HCT116 (cell line): ENCODE results near the gene SUGCT. TPM values are rescaled to one million over a fixed set of nuclear protein-coding genes. Genes with fewer than 3 reads are reported as not detected.

Experiments used
- ATAC-seq: fragments of 200-7000 bp; cut with Tn5 transposase; 2 replicates; pipeline ENCODE4 v1.9.1; 2020; ENCODE audit warnings: mild to moderate bottlenecking, moderate library complexity
- BruUV-seq: library from RNA; stranded (reverse); fragments of 400-500 nt; replicated peaks from 2 replicates; lab custom pipeline; 2021; lab: Mats Ljungman, UMichigan
- CTCF ChIA-PET: fragments of 300-600 bp; sonication (Branson Sonifier 250); formaldehyde crosslinking; loops from one replicate; lab custom pipeline; 2021; ENCODE audit warnings: antibody characterized with exemption; lab: Charles Lee
- POLR2A ChIA-PET: fragments of 300-600, 350-600 bp; sonication (Branson Sonifier 250); formaldehyde crosslinking; loops from one replicate; lab custom pipeline; 2021; ENCODE audit warnings: antibody characterized with exemption; lab: Charles Lee
- RAD21 ChIA-PET, 2 experiments: fragments of 300-600 bp; sonication (Branson Sonifier 250); formaldehyde crosslinking; loops; one replicate each; lab custom pipeline; 2023; ENCODE audit warnings: low total read pairs in 2 of 2; ENCODE audit not compliant: uncharacterized antibody in 2 of 2, unreplicated experiment in 2 of 2, low non-redundant PET in 1 of 2; lab: Charles Lee
- DNase-seq: peaks from one replicate; pipeline ENCODE4 v3.0.0-alpha.2; 2010; ENCODE audit warnings: low read depth, low spot score
- H2AFZ ChIP-seq: fragments of 200-600 bp; shearing (Covaris generic), sonication (generic); 2 replicates; pipeline ENCODE4 v1.6.1; 2017; ENCODE audit warnings: low read depth, mixed run types, mixed read lengths, antibody characterized with exemption, low read length; ENCODE audit not compliant: poor library complexity, severe bottlenecking
- H3K27ac ChIP-seq: 2 replicates; pipeline ENCODE4 v1.5.1; 2012; ENCODE audit warnings: low read depth, low read length
- H3K27me3 ChIP-seq: fragments of 200-600 bp; sonication (generic); 2 replicates; pipeline ENCODE4 v1.6.1; 2016; ENCODE audit warnings: mixed run types, low read length, mixed read lengths; ENCODE audit not compliant: insufficient read depth
- H3K36me3 ChIP-seq, 2 experiments: fragments of 200-500 bp in 1 of 2; fragments of 200-600 bp in 1 of 2; sonication (Bioruptor generic) in 1 of 2; sonication (generic) in 1 of 2; 2 replicates each; pipeline versions ENCODE4 v1.5.1 to v1.6.1; 2014 to 2016; ENCODE audit warnings: low read length in 2 of 2, inconsistent platforms in 1 of 2, mixed read lengths in 1 of 2, mixed run types in 1 of 2; ENCODE audit not compliant: insufficient read depth in 2 of 2, control insufficient read depth in 1 of 2
- H3K4me1 ChIP-seq, 2 experiments: fragments of 200-600 bp in 1 of 2; sonication (generic) in 1 of 2; 2 replicates each; pipeline versions ENCODE4 v1.5.1 to v1.6.1; 2012 to 2017; ENCODE audit warnings: low read length in 2 of 2, inconsistent platforms in 1 of 2, mild to moderate bottlenecking in 1 of 2, mixed read lengths in 1 of 2, mixed run types in 1 of 2, moderate library complexity in 1 of 2; ENCODE audit not compliant: insufficient read depth in 2 of 2, control insufficient read depth in 1 of 2
- H3K4me2 ChIP-seq: fragments of 200-600 bp; sonication (generic); 2 replicates; pipeline ENCODE4 v1.6.1; 2017; ENCODE audit warnings: mixed run types, low read length, mixed read lengths
- H3K4me3 ChIP-seq, 2 experiments: fragments of 200-600 bp in 1 of 2; sonication (generic) in 1 of 2; replicated peaks in 1 of 2; 2 replicates each; pipeline ENCODE4 v1.5.1; 2011 to 2016; ENCODE audit warnings: low read length in 2 of 2, control low read depth in 1 of 2, low read depth in 1 of 2, mild to moderate bottlenecking in 1 of 2, mixed read lengths in 1 of 2, mixed run types in 1 of 2
- H3K79me2 ChIP-seq: fragments of 200-600 bp; sonication (generic); 2 replicates; pipeline ENCODE4 v1.6.1; 2017; ENCODE audit warnings: mild to moderate bottlenecking, mixed run types, low read length, moderate library complexity, mixed read lengths; ENCODE audit not compliant: insufficient read depth
- H3K9ac ChIP-seq: fragments of 200-600 bp; sonication (generic); 2 replicates; pipeline ENCODE4 v1.6.1; 2016; ENCODE audit warnings: low read length, mixed read lengths
- H3K9me2 ChIP-seq: fragments of 200-600 bp; sonication (generic), shearing (Covaris generic); 2 replicates; pipeline ENCODE4 v1.6.1; 2017; ENCODE audit warnings: mixed run types, mild to moderate bottlenecking, moderate library complexity; ENCODE audit not compliant: insufficient read depth
- H3K9me3 ChIP-seq, 2 experiments: fragments of 200-500 bp in 1 of 2; fragments of 200-600 bp in 1 of 2; sonication (Bioruptor generic) in 1 of 2; sonication (generic) in 1 of 2; 2 replicates each; pipeline ENCODE4 v1.6.1; 2014 to 2017; ENCODE audit warnings: low read length in 2 of 2, mixed read lengths in 2 of 2, inconsistent platforms in 1 of 2, low read depth in 1 of 2, mild to moderate bottlenecking in 1 of 2, mixed run types in 1 of 2, moderate library complexity in 1 of 2; ENCODE audit not compliant: control insufficient read depth in 1 of 2, insufficient read depth in 1 of 2
- H4K20me1 ChIP-seq: fragments of 200-600 bp; sonication (generic), shearing (Covaris generic); 2 replicates; pipeline ENCODE4 v1.6.1; 2017; ENCODE audit warnings: mixed run types, mild to moderate bottlenecking, moderate library complexity; ENCODE audit not compliant: insufficient read depth
- EGR1 ChIP-seq: IDR thresholded peaks from 2 replicates; pipeline ENCODE4 v1.6.1; 2012; ENCODE audit warnings: low read depth
- FOSL1 ChIP-seq: IDR thresholded peaks from 2 replicates; pipeline ENCODE4 v1.6.1; 2012; ENCODE audit warnings: low read depth
- JUND ChIP-seq: IDR thresholded peaks from 2 replicates; pipeline ENCODE4 v1.6.1; 2012
- MAX ChIP-seq: IDR thresholded peaks from 2 replicates; pipeline ENCODE4 v1.6.1; 2012
- POLR2A ChIP-seq: IDR thresholded peaks from 2 replicates; pipeline ENCODE4 v1.7.0; 2011; ENCODE audit warnings: borderline replicate concordance; ENCODE audit not compliant: insufficient read depth, insufficient read length; ENCODE audit errors: extremely low read depth
- RAD21 ChIP-seq: IDR thresholded peaks from 2 replicates; pipeline ENCODE4 v1.6.1; 2012; ENCODE audit warnings: low read depth, mild to moderate bottlenecking
- REST ChIP-seq: IDR thresholded peaks from 2 replicates; pipeline ENCODE4 v1.6.1; 2012; ENCODE audit warnings: low read depth
- SIN3A ChIP-seq: IDR thresholded peaks from 2 replicates; pipeline ENCODE4 v1.6.1; 2012; ENCODE audit warnings: low read depth
- SRF ChIP-seq: IDR thresholded peaks from 2 replicates; pipeline ENCODE4 v1.6.1; 2012; ENCODE audit warnings: low read depth
- TCF7L2 ChIP-seq: IDR thresholded peaks from 2 replicates; pipeline ENCODE4 v1.7.0; 2011; ENCODE audit warnings: borderline replicate concordance, inconsistent platforms; ENCODE audit not compliant: insufficient read depth, insufficient read length; ENCODE audit errors: extremely low read depth
- YY1 ChIP-seq: IDR thresholded peaks from 2 replicates; pipeline ENCODE4 v1.6.1; 2011; ENCODE audit warnings: low read length, low read depth, moderate library complexity, mild to moderate bottlenecking; ENCODE audit not compliant: insufficient replicate concordance; ENCODE audit errors: extremely low read depth
- ZBTB33 ChIP-seq: IDR thresholded peaks from 2 replicates; pipeline ENCODE4 v1.6.1; 2011; ENCODE audit warnings: mild to moderate bottlenecking, low read length, moderate library complexity; ENCODE audit not compliant: insufficient replicate concordance; ENCODE audit errors: extremely low read depth
- ZFX ChIP-seq: fragments of 450-650 bp; IDR thresholded peaks from 2 replicates; pipeline ENCODE4 v1.6.1; 2017
- intact Hi-C: fragments of 100-400 bp; cut with micrococcal nuclease; formaldehyde crosslinking; loops from 2 replicates; pipeline ENCODE4 v1.10.0; 2022
- total RNA-seq: library from RNA; stranded (reverse); gene quantifications from one replicate; pipeline ENCODE4 v1.2.1, GENCODE V29; 2021; ENCODE audit not compliant: unreplicated experiment

The SUGCT gene
- total RNA-seq, 1 experiment from 2014 or later: 4.4 TPM

GRCh38 chr7:40341836-40342235 lies 207.0 kb downstream of the SUGCT start:
- ChIA-PET POLR2A (no interaction called here), RAD21 (no interaction called here), CTCF (no interaction called here)
- Histone ChIP-seq H3K4me3 (no peak overlapping the region), H3K36me3 (no peaks in the 10 kb centered on the region), H4K20me1 (no peaks in the 10 kb centered on the region; the same call in 1 of the 2 replicates), H3K9ac (no peak overlapping the region), H3K9me2 (no peaks in the 10 kb centered on the region), H3K4me2 (no peak overlapping the region), H3K4me1 (no peaks in the 10 kb centered on the region), H3K9me3 (no peaks in the 10 kb centered on the region), H3K79me2 (no peaks in the 10 kb centered on the region), H3K27ac (no peak overlapping the region), H2AFZ (no peak overlapping the region), H3K27me3 (no peaks in the 10 kb centered on the region)
- DNase-seq (no peak), ATAC-seq (no peak)
- TF ChIP-seq SRF (no peak), RAD21 (no peak), SIN3A (no peak), YY1 (no peak), FOSL1 (no peak), MAX (no peak)
- intact Hi-C loops: no loop called here
- no TSS peak for BruUV-seq

GRCh38 chr7:40346554-40346953 lies 211.7 kb downstream of the SUGCT start:
- no TSS peak for BruUV-seq
- ChIA-PET CTCF (no interaction called here), POLR2A (no interaction called here), RAD21 (no interaction called here)
- no peaks in the 10 kb centered on the region for H3K36me3 ChIP-seq
- DNase-seq: no peak
- no peaks in the 10 kb centered on the region for H4K20me1 ChIP-seq
- no peak overlapping the region for H3K27ac ChIP-seq
- H3K9ac ChIP-seq: no peak overlapping the region
- no peaks in the 10 kb centered on the region for H3K9me2 ChIP-seq
- ATAC-seq: no peak
- no peak overlapping the region for H3K4me3 ChIP-seq
- no peak overlapping the region for H3K4me2 ChIP-seq
- H3K79me2 ChIP-seq: no peaks in the 10 kb centered on the region
- intact Hi-C loops: no loop called here
- TF ChIP-seq RAD21 (no peak), JUND (no peak), SIN3A (no peak), YY1 (no peak), EGR1 (no peak), FOSL1 (no peak), SRF (no peak), REST (no peak), ZBTB33 (no peak), ZFX (no peak), POLR2A (no peak), TCF7L2 (no peak)
- H3K9me3 ChIP-seq: no peaks in the 10 kb centered on the region
- no peaks in the 10 kb centered on the region; the same call in 1 of the 2 replicates for H3K27me3 ChIP-seq
- no peak overlapping the region for H2AFZ ChIP-seq
- H3K4me1 ChIP-seq: no peaks in the 10 kb centered on the region
